ENCODE results near the gene PCDHGA3.
"Not testable (repeated sequence)": the region's sequence is repeated elsewhere in the genome, so short reads cannot be mapped to it uniquely, and the experiment has no call there.

The PCDHGA3 gene

DNA sequence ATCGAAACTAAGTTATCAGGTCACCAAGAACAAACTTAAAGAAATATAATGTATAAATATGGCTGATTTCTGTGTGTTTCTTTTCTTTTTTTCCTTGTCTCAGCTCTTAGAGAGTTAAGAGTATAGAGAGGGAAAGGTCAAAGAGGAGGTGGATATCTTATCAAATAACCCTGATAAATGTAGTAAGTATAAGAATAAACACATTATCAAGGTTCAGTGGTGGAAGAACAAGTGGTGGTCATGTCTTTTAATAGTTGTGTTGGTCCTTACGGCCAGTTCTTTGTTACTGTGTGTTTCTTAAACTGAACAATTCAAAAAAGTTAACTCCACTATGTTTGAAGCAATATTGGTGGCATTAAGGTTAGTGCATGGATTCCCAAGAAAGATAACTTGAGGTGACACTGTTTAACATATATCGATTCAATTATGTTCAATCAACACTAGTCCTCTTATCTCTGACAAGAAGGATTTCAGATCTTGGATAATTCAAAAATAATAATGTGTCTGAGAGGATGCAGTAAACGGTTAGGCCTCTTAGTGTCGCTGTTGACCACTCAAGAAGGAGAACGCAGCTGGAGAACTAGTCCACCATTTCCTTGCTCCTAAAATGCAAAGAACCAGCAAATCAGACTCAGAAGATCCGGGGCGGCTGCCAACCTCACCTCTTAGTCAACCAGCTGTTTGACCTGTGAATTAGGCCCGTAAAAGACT, at the start of gene PCDHGA3:
TSS of gene PCDHGA3 (plus strand) at position 588 of the 711 bp plus-strand sequence. CDS start 205 bp downstream, outside the sequence.
- TF ChIP-seq CTCF (IDR thresholded peaks at IDR 0.05; ENCODE audit: insufficient read depth, low read depth, low read length, missing control alignments), result peak; percentile 34
- H3K4me3 ChIP-seq (ENCODE audit: low read length), result peak within 1 kb of the TSS; percentile 12
- DNase-seq (ENCODE audit: low read depth), result peak; percentile 53

DNA sequence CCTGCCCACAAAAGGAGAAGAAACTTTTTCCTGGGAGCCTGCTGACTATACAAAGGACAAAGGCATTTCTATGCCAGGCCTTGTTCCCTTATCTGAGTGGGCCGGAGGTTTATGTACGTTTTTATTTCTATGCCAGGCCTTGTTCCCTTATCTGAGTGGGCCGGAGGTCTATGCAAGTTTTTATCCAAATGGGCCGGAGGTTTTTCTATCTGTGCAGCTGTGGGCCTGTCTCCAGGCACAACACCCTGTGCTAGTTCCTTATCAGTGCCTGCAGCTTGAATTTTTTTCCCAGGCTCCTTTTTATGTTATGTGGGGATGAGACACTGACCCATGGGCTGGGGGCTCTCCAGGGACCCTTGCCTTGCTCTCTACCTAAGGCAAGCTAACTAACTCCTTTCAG, 45.3 kb upstream of the PCDHGA3 start:
- H3K4me3 ChIP-seq (ENCODE audit: low read length), result no peak overlapping the region
- no peak for TF ChIP-seq CTCF (IDR thresholded peaks at IDR 0.05; ENCODE audit: insufficient read depth, low read depth, low read length, missing control alignments)
- DNase-seq (ENCODE audit: low read depth), result no peak

- no peak for TF ChIP-seq CTCF (IDR thresholded peaks at IDR 0.05; ENCODE audit: insufficient read depth, low read depth, low read length, missing control alignments)
- no peak for DNase-seq (ENCODE audit: low read depth)
- no peak within 1 kb of the TSS for H3K4me3 ChIP-seq (ENCODE audit: low read length)
These were observed 39.9 kb upstream of the PCDHGA3 start, which contains the start of gene SLC25A2 for GRCh38 chr5:141303756-141304155. Gene SLC25A2, minus strand, starts transcription at chr5:141304049. Its CDS starts 184 bp downstream, at chr5:141303865.

GRCh38 chr5:141306630-141307029, 37.0 kb upstream of the PCDHGA3 start:
- no peak for DNase-seq (ENCODE audit: low read depth)
- H3K4me3 ChIP-seq (ENCODE audit: low read length), result no peak overlapping the region
- TF ChIP-seq CTCF (IDR thresholded peaks at IDR 0.05; ENCODE audit: insufficient read depth, low read depth, low read length, missing control alignments), result no peak

DNA sequence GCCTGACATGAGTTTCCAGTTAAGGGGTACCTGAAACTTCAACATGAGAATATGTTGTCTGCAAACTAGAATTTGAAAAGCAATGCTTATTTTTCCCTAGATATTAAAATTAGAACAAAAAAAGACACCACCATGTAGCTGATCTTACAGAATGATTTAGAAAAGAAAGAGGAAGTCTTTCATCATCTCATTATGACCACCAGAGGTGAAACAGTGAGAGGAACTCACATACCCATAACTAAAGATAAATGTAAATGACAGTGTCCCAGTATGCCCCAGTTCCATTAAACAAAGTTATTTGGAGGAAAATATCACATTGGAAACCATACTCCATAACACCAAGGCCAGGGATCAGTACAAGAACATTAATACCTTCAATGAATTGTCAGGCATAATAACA, 29.9 kb upstream of the PCDHGA3 start:
- TF ChIP-seq CTCF (IDR thresholded peaks at IDR 0.05; ENCODE audit: insufficient read depth, low read depth, low read length, missing control alignments), result no peak
- no peak for DNase-seq (ENCODE audit: low read depth)
- H3K4me3 ChIP-seq (ENCODE audit: low read length), result no peak overlapping the region

DNA sequence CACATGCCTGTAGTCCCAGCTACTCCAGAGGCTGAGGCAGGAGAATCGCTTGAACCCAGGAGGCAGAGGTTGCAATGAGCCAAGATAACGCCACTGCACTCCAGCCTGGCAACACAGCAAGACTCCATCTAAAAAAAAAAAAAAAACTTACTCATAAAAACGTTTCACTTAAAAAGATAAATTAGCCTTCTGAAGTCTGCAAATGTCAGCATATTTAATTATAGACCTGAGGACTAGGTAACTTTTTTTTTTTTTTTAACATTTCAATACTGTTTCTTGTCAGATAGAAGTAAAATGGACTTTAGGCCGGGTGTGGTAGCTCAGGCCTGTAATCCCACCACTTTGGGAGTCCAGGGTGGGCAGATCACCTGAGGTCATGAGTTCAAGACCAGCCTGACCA, 26.7 kb upstream of the PCDHGA3 start:
- DNase-seq (ENCODE audit: low read depth); H3K4me3 ChIP-seq (ENCODE audit: low read length): not testable (repeated sequence)

GRCh38 chr5:141319202-141319601, 24.4 kb upstream of the PCDHGA3 start:
- no peak for TF ChIP-seq CTCF (IDR thresholded peaks at IDR 0.05; ENCODE audit: insufficient read depth, low read depth, low read length, missing control alignments)
- H3K4me3 ChIP-seq (ENCODE audit: low read length), result no peak overlapping the region

More at GRCh38 chr5:141319202-141319601, 24.4 kb upstream of the PCDHGA3 start:
- DNase-seq (ENCODE audit: low read depth), result no peak
